ENCODE data around the gene ZNF212. TPM values are rescaled to one million over a fixed set of nuclear protein-coding genes. Genes with fewer than 3 reads are reported as not detected.
"Not testable (repeated sequence)": the region's sequence is repeated elsewhere in the genome, so short reads cannot be mapped to it uniquely, and the experiment has no call there.

ZNF212 gene
- total RNA-seq, 3 donors from 2014 or later: 4.3 to 12.4 (median 9.8) TPM

GRCh38 chr7:149225656-149226055, 13.8 kb upstream of the ZNF212 start:
- H3K4me1 ChIP-seq: no peaks in the 10 kb centered on the region
- no peak for TF ChIP-seq POLR2A (IDR thresholded peaks at IDR 0.05)
- no peak for TF ChIP-seq CTCF (IDR thresholded peaks at IDR 0.05)
- no peak for TF ChIP-seq POLR2AphosphoS5 (IDR thresholded peaks at IDR 0.05)
- no peaks in the 10 kb centered on the region for H3K36me3 ChIP-seq
- H3K27me3 ChIP-seq: no peaks in the 10 kb centered on the region
- intact Hi-C loops (cut with DNase I; ENCODE audit: low total_unique reads): no loop called here
- no peak overlapping the region for H3K27ac ChIP-seq
- no peaks in the 10 kb centered on the region for H3K9me3 ChIP-seq
- no peak for DNase-seq (ENCODE audit: low spot score in 2 of 2)
- H3K4me3 ChIP-seq: no peak overlapping the region

GRCh38 chr7:149226366-149226765, 13.1 kb upstream of the ZNF212 start:
- H3K36me3 ChIP-seq; H3K4me1 ChIP-seq; H3K9me3 ChIP-seq; H3K27me3 ChIP-seq; H3K4me3 ChIP-seq; H3K27ac ChIP-seq; DNase-seq (ENCODE audit: low spot score in 2 of 2); intact Hi-C loops (cut with DNase I; ENCODE audit: low total_unique reads): not testable (repeated sequence)

- TF ChIP-seq POLR2AphosphoS5 (IDR thresholded peaks at IDR 0.05) (no peak), CTCF (IDR thresholded peaks at IDR 0.05) (no peak)
- no peaks in the 10 kb centered on the region for H3K4me1 ChIP-seq
- no peak for DNase-seq (ENCODE audit: low spot score in 2 of 2)
- no peaks in the 10 kb centered on the region for H3K27me3 ChIP-seq
- no peak overlapping the region for H3K4me3 ChIP-seq
- H3K36me3 ChIP-seq: no peaks in the 10 kb centered on the region
- intact Hi-C loops (cut with DNase I; ENCODE audit: low total_unique reads): no loop called here
- H3K9me3 ChIP-seq: no peaks in the 10 kb centered on the region
- no peak overlapping the region for H3K27ac ChIP-seq
Measured at GRCh38 chr7:149226840-149227494, 12.5 kb upstream of the ZNF212 start.

GRCh38 chr7:149228831-149229471, 10.5 kb upstream of the ZNF212 start:
- H3K4me1 ChIP-seq: no peaks in the 10 kb centered on the region
- intact Hi-C loops (cut with DNase I; ENCODE audit: low total_unique reads): no loop called here
- H3K9me3 ChIP-seq: no peaks in the 10 kb centered on the region
- TF ChIP-seq POLR2AphosphoS5 (IDR thresholded peaks at IDR 0.05) (no peak), POLR2A (IDR thresholded peaks at IDR 0.05) (no peak), CTCF (IDR thresholded peaks at IDR 0.05) (no peak)
- DNase-seq (ENCODE audit: low spot score in 2 of 2): no peak
- no peak overlapping the region for H3K4me3 ChIP-seq
- no peak overlapping the region for H3K27ac ChIP-seq
- no peaks in the 10 kb centered on the region for H3K27me3 ChIP-seq
- H3K36me3 ChIP-seq: no peaks in the 10 kb centered on the region

GRCh38 chr7:149229526-149229925, 9.9 kb upstream of the ZNF212 start:
- Histone ChIP-seq H3K27ac (no peak overlapping the region), H3K4me1 (no peaks in the 10 kb centered on the region), H3K9me3 (no peaks in the 10 kb centered on the region), H3K4me3 (no peak overlapping the region), H3K27me3 (no peaks in the 10 kb centered on the region), H3K36me3 (no peaks in the 10 kb centered on the region)
- DNase-seq (ENCODE audit: low spot score in 2 of 2): no peak
- TF ChIP-seq POLR2A (IDR thresholded peaks at IDR 0.05): no peak
- no peak for TF ChIP-seq CTCF (IDR thresholded peaks at IDR 0.05)
- TF ChIP-seq POLR2AphosphoS5 (IDR thresholded peaks at IDR 0.05): no peak
- intact Hi-C loops (cut with DNase I; ENCODE audit: low total_unique reads): no loop called here

Measured in breast epithelium (tissue), 4 donors.